GM13976 (cell line): ENCODE measurements around the gene ARMH4.

Experiments
- DNase-seq: peaks from one replicate; pipeline ENCODE4 v3.0.0; 2012; ENCODE audit warnings: low spot score
- CTCF ChIP-seq: IDR thresholded peaks from 2 replicates; pipeline ENCODE4 v1.5.1; 2012; ENCODE audit warnings: borderline replicate concordance, mild to moderate bottlenecking; ENCODE audit not compliant: insufficient read depth; ENCODE audit errors: extremely low read depth, missing control alignments, control extremely low read depth
- in situ Hi-C: fragments of 300-500 bp; cut with MboI; formaldehyde crosslinking; loops from one replicate; pipeline ENCODE4 v1.12.0; 2022; ENCODE audit warnings: low sequenced_read_pairs, mixed read lengths, inconsistent platforms; ENCODE audit not compliant: unreplicated experiment

The ARMH4 gene

DNA sequence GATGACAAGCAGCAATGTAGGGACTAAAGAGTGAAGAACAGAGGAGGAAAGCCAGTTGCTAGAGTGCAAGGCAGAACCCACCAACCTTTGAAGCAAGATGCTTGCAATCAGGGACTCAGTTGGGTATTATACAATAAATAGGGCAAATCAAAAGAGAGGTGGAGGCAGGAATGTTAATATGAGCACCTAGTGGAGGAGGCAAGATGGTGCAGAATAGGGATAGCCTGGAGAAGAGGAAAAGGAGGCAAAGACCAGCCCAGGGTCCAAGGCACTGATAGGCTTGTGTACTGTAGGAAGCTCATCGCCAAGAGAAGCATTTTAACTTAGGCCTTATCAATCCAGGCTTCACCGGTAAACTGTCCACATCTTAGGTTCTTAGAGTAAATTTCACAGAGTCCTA is 137.2 kb downstream of the ARMH4 start:
- TF ChIP-seq CTCF, result no peak
- DNase-seq, result no peak
- in situ Hi-C loops, result no loop called here

DNA sequence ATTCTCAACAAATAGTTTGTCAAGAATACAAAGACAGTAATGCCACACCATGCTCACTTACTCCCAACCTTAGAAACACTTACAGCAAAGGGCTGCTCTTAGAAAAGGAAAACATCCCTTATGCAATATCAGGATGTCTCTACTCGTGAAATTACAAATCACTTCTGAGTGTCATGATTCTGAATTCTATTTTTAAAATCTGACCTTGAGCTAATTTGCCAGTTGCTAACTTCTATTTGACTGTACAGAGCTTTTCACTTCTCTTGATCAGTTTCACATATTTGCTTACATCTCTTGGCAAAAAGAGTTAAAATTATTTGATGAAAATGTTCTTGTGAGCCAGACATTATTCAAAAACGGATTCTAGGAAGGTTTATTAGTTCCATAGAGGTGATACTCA is 149.4 kb downstream of the ARMH4 start:
- TF ChIP-seq CTCF, result no peak
- no peak for DNase-seq
- in situ Hi-C loops, result no loop called here

DNA sequence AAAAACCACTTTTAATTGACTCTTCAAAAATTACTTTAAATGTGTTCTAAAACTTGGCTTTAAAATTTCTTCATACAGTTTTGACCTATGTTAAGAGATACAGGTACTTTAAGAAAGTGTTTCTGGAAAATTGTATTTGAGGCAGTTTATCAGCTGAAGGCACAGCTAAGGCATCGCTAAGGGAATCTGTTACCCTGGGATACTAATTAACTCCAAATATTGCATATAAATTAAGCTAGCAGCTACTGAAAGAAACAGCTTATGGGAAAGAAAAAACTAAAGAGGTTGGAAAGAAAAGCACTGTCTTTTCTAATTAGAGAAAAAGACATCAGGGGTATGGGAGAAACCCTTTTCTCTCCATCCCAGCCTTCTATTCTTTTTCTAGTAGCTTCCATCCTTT is 152.0 kb downstream of the ARMH4 start:
- no peak for TF ChIP-seq CTCF
- in situ Hi-C loops, result no loop called here
- no peak for DNase-seq

DNA sequence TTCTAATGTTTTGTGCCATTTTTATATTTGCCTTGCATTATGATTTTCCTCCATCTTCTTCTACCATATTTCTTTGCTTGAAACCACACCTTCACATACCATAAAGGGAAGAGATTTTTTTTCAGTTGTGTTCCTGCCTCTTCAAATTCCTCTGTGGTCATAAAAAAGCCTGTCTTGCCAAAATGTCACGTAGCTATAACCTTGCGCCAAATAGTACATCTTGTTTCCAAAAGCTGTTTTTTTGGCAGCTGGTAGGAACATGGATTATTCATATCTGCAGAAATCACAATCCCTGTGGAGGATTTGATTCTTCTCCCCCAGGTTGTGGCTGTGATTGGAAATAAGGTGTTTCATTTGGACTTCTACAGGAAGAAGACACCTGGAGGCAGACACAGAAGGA is 152.5 kb downstream of the ARMH4 start:
- in situ Hi-C loops, result no loop called here
- TF ChIP-seq CTCF, result no peak
- no peak for DNase-seq

DNA sequence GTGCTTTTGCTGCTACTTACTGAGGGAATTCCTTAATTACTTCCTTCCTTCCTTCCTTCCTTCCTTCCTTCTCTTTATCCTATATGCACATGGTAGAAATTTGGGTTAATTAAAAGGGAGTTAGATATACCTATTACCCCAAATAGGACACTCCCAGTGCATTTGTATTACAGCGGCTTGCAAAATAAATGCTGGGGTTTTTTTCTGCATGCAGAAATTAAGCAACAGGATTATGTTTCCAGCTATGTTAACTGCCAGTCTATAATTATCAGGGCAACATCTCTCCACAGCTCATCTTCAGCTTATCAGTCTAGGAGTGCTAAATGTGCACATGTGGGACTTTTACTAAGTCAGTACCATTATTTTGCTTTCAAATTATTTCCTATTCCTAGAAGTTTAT is 153.2 kb downstream of the ARMH4 start:
- no peak for TF ChIP-seq CTCF
- no peak for DNase-seq
- in situ Hi-C loops, result no loop called here

GRCh38 chr14:57991353-57991752 is 160.7 kb downstream of the ARMH4 start:
- in situ Hi-C loops, result no loop called here
- TF ChIP-seq CTCF, result no peak
- no peak for DNase-seq

- DNase-seq, result no peak
- no peak for TF ChIP-seq CTCF
- in situ Hi-C loops, result no loop called here
Observed at GRCh38 chr14:57988445-57988844, 163.6 kb downstream of the ARMH4 start.
